ENCODE data around the gene GNMT. TPM values are rescaled to one million over a fixed set of nuclear protein-coding genes. Genes with fewer than 3 reads are reported as not detected.

GNMT gene
- 1 to 10 TPM in 1 of 2 donors, under 1 TPM in 1; 0.26 to 1.1 TPM for total RNA-seq

DNA sequence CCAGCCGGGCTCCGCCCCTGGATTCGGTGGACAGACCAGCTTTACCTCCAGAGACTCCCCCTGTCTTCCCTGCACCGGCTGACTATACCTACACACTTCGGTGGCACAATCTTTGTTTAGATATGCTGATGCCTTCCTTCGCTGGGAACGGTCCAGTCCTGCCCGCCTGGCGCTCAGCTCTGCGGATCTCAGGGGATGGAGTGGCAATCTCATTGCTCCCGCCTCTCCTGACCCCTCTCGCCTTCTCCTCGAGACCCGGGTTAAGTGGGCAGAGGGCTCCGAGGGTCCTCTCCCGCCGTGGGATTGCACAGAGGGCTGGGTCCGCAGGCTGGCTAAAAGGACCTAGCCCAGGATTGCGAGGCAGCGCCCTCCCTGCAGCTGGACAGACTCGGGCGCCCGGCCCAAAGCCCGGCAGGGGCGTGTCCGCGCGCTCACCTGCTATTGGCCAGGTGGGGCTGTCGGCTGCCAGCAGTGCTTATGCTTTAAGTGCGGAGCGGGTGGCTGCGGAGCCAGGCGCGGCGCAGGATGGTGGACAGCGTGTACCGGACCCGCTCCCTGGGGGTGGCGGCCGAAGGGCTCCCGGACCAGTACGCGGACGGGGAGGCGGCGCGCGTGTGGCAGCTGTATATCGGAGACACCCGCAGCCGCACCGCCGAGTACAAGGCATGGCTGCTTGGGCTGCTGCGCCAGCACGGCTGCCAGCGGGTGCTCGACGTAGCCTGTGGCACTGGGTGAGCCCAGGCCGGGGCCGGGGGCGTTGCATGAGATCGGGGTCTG is at the start of gene GNMT:
GNMT (plus strand) TSS at position 512 of the 777 bp plus-strand sequence; CDS start at position 526, 14 bp downstream.
- peak; percentile 65 to 76 for ATAC-seq
- peak within 1 kb of the TSS; percentile 77 for H3K4me3 Mint-ChIP-seq
- no peaks in the 10 kb centered on the region for H3K36me3 Mint-ChIP-seq
- no peak for DNase-seq (ENCODE audit: low spot score)
- peaks cover 7 to 8% of the 10 kb centered on the region in 2 donors for H3K27me3 Mint-ChIP-seq
- H3K27ac Mint-ChIP-seq, result no peak within 1 kb of the TSS
- peaks cover 9 to 11% of the 10 kb centered on the region in 2 donors for H3K4me1 Mint-ChIP-seq (ENCODE audit: low read depth in 2 of 2)
- no peaks in the 10 kb centered on the region for H3K9me3 Mint-ChIP-seq

DNA sequence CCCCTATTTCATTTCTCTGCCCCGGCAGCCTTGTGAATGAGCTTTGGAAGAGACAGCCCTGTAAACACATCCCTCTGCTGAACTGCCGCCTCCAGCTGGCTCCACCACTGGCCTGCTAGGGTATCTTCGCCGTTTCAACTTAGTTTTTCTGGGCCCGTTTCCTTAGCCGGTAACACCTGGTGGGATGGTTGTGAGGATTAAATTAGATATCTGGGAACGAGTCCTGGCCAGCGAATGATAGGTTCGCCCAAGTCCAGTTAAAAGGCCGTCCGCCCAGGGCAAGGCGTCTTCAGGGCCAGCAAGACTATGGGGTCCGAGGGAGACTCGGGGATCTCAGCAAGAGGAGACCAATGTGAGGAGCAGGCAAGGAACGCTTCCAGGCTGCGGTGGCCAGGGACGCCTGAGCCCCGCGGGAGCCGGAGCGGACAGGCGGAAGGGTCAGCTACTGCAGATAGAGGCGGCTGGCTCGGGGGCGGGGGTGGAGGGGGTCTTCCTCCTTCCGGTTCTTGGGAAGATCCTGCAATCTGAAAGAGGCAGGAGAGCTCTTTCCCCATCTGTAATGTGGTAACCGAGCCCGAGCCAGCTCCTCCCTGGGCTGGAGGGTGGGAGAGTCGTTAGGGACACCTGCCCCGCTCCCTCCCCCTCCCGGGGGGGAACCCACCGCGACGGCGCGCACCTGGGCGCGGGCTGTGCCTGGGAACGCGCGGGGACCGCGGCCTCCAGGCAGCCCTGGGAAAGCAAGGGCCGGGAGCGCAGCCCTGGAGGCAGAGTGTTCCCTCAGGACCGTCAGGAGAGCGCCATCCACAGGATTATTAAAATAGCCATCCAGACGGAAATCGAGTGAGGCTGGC is 49.2 kb upstream of the GNMT start:
- Mint-ChIP-seq H3K4me3 (no peak overlapping the region), H3K9me3 (no peaks in the 10 kb centered on the region), H3K36me3 (no peaks in the 10 kb centered on the region), H3K4me1 (ENCODE audit: low read depth in 2 of 2) (no peaks in the 10 kb centered on the region), H3K27me3 (peaks cover 0 to 7% of the 10 kb centered on the region in 2 donors), H3K27ac (no peak overlapping the region)
- DNase-seq (ENCODE audit: low spot score) (peak; percentile 44), ATAC-seq (no peak)

DNA sequence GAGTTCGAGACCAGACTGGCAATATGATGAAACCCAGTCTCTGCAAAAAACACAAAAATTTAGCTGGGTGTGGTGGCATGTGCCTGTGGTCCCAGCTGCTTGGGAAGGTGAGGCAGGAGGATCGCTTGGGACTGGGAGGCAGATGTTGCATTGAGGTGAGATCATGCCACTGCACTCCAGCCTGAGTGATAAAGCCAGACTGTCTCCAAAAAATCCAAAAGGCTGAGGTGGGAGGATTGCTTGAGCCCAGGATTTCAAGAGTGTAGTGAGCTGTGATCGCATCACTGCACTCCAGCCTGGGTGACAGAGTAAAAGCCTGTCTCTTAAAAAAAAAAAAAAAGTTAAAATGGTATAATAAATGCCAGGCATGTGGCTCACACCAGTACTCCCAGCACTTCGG is 46.0 kb upstream of the GNMT start:
- Mint-ChIP-seq H3K27me3 (peaks cover 0 to 7% of the 10 kb centered on the region in 2 donors), H3K36me3 (no peaks in the 10 kb centered on the region), H3K4me3 (no peak overlapping the region), H3K4me1 (ENCODE audit: low read depth in 2 of 2) (no peaks in the 10 kb centered on the region), H3K9me3 (no peaks in the 10 kb centered on the region), H3K27ac (no peak overlapping the region)
- ATAC-seq (no peak), DNase-seq (ENCODE audit: low spot score) (peak; percentile 40)

DNA sequence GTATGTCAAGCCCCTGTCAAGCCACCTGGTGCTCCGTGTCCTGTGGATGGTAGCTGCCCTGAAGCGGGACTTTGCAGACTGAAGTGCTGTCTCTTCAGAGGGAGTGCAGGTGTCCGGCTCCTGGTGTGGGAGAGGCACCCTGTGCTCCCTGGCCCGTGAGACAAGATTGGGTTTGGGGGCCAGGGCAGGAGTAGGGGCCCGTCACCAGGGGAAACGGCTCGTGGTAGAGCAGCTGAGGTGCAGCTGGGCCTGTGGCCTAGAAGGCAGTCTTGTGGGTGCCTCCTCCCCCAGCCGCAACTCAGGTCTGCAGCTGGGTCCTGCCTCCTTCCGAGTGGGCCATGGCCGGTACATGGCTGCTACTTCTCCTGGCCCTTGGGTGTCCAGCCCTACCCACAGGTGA is 44.8 kb upstream of the GNMT start, which contains the start of gene PTCRA:
PTCRA (plus strand) TSS at position 322 of the 400 bp plus-strand sequence; CDS start at position 339, 17 bp downstream.
- Mint-ChIP-seq H3K9me3 (no peaks in the 10 kb centered on the region), H3K27me3 (peaks cover 0 to 7% of the 10 kb centered on the region in 2 donors), H3K4me3 (no peak within 1 kb of the TSS), H3K4me1 (ENCODE audit: low read depth in 2 of 2) (no peaks in the 10 kb centered on the region), H3K36me3 (no peaks in the 10 kb centered on the region), H3K27ac (no peak within 1 kb of the TSS)
- ATAC-seq, result peak; percentile 13 to 40
- no peak for DNase-seq (ENCODE audit: low spot score)

DNA sequence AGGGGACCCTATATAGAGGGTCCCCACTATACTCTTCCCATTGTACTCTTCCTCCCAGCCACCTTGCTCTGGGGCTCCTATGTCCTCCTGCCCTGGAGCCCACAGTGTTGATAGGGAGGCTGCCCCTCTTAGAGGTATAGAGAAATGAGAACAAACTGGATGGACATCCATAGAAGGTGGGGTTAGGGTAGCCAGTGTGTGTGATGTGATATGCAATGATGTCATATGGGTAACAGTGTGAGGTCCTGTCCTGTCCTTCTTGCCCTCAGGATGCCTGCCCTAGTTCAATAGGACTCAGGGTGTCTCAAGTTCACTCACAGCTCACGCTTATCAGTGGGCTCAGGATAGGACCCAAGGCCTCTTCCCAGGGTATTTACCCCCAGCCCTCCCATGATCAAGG is 44.3 kb upstream of the GNMT start:
- H3K27ac Mint-ChIP-seq, result no peak overlapping the region
- H3K9me3 Mint-ChIP-seq, result no peaks in the 10 kb centered on the region
- no peaks in the 10 kb centered on the region for H3K4me1 Mint-ChIP-seq (ENCODE audit: low read depth in 2 of 2)
- peaks cover 0 to 4% of the 10 kb centered on the region in 2 donors for H3K27me3 Mint-ChIP-seq
- H3K4me3 Mint-ChIP-seq, result no peak overlapping the region
- no peaks in the 10 kb centered on the region for H3K36me3 Mint-ChIP-seq
- ATAC-seq (peak; percentile 17 to 32), DNase-seq (ENCODE audit: low spot score) (peak; percentile 28)

DNA sequence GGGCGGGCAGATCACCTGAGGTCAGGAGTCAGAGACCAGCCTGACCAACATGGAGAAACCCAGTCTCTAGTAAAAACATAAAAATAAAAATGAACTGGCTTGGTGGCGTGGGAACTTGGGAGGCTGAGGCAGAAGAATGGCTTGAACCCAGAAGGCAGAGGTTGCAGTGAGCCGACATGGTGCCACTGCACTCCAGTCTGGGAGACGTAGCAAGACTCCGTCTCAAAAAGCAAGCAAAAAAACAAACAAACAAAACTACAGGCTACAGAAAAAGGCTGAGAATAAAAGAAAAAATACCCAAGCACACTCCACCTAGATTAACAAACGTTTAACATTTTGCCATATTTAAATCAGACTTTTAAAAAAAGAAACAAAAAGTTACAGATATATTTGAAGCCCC is 38.8 kb upstream of the GNMT start:
- ATAC-seq (no peak), DNase-seq (ENCODE audit: low spot score) (no peak)
- peaks cover 0 to 8% of the 10 kb centered on the region in 2 donors for H3K27me3 Mint-ChIP-seq
- no peaks in the 10 kb centered on the region for H3K9me3 Mint-ChIP-seq
- no peaks in the 10 kb centered on the region for H3K36me3 Mint-ChIP-seq
- H3K4me1 Mint-ChIP-seq (ENCODE audit: low read depth in 2 of 2), result no peaks in the 10 kb centered on the region
- no peak overlapping the region for H3K27ac Mint-ChIP-seq
- no peak overlapping the region for H3K4me3 Mint-ChIP-seq

DNA sequence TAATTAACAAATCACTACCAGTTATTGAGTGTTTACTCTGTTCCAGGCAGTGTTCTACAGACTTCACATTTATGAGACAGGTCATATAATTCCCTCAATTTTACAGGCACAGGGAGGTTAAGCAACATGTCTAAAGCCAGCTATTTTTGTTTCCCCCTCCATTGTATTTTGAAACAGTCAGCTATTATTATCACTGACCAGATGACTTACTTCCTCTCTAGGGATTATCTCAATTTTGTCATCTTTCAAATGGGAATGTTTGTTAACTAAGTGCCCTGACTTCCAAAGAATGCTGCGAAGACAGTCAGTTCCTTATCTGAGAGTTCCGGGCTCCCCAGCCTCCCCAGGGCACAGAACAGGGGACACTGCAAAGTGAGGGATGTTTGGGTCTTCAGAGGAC is 36.9 kb upstream of the GNMT start:
- no peak overlapping the region for H3K27ac Mint-ChIP-seq
- H3K27me3 Mint-ChIP-seq, result peaks cover 0 to 8% of the 10 kb centered on the region in 2 donors
- DNase-seq (ENCODE audit: low spot score) (no peak), ATAC-seq (no peak)
- H3K4me1 Mint-ChIP-seq (ENCODE audit: low read depth in 2 of 2), result peaks cover 5 to 6% of the 10 kb centered on the region in 2 donors
- no peaks in the 10 kb centered on the region for H3K36me3 Mint-ChIP-seq
- no peaks in the 10 kb centered on the region for H3K9me3 Mint-ChIP-seq
- no peak overlapping the region for H3K4me3 Mint-ChIP-seq

DNA sequence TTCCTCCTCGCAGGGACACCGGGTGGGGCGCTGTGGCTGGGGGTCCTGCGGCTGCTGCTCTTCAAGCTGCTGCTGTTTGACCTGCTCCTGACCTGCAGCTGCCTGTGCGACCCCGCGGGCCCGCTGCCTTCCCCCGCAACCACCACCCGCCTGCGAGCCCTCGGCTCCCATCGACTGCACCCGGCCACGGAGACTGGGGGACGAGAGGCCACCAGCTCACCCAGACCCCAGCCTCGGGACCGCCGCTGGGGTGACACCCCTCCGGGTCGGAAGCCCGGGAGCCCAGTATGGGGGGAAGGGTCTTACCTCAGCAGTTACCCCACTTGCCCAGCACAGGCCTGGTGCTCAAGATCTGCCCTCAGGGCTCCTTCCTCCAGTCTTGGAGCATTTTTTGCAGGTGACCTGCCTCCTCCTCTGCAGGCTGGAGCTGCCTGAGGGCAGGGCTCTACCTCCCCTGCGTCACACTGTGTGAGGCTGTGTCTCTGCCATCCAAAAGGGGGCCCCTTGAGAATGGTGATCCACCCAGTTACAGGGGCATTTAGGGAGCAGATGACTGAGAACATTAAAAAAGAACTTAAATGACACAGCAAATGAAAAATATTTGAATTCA is 35.2 kb upstream of the GNMT start:
- H3K4me3 Mint-ChIP-seq, result no peak overlapping the region

DNA sequence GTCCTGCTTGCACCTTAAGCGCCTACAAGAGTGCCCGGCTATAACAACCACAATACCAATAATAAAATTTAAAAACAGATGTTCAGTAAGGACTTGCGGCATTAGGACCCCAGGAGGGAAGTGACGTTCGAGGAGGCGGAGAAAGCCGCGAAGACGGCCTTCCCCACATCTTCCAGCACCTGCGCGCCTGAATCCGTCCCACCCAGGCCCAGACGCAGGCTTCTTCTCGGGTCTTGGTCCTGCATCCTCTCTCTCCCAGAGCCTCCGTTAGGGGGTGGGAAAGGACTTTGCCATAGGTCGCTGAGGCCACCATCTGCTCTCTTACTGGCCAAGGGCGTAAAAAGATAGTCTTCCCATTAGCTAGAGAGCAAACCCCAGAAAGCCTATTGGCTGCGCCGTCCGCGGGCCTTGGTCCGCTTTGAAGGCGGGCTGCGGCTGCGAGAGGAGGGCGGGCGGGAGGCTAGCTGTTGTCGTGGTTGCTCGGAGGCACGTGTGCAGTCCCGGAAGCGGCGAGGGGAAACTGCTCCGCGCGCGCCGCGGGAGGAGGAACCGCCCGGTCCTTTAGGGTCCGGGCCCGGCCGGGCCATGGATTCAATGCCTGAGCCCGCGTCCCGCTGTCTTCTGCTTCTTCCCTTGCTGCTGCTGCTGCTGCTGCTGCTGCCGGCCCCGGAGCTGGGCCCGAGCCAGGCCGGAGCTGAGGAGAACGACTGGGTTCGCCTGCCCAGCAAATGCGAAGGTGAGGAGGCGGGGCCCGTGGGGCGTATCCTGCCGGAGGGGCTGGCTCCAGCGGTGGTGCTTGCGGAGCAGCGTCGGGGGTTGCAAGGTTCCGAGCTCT is 31.4 kb upstream of the GNMT start, which contains the start of gene CNPY3:
CNPY3 (plus strand) TSS at position 495 of the 835 bp plus-strand sequence; CDS start at position 586, 91 bp downstream.
- ATAC-seq, result peak; percentile 91 to 94
- Mint-ChIP-seq H3K4me3 (peak within 1 kb of the TSS; percentile 100), H3K4me1 (ENCODE audit: low read depth in 2 of 2) (peaks cover 42 to 43% of the 10 kb centered on the region in 2 donors), H3K36me3 (peaks cover 5% of the 10 kb centered on the region), H3K27me3 (no peaks in the 10 kb centered on the region), H3K27ac (peak within 1 kb of the TSS; percentile 94 to 98), H3K9me3 (no peaks in the 10 kb centered on the region)
- peak; percentile 95 for DNase-seq (ENCODE audit: low spot score)

More for the DNA sequence above, 35.2 kb upstream of the GNMT start:
- Mint-ChIP-seq H3K27me3 (peaks cover 0 to 8% of the 10 kb centered on the region in 2 donors), H3K9me3 (no peaks in the 10 kb centered on the region), H3K4me1 (ENCODE audit: low read depth in 2 of 2) (peaks cover 13 to 14% of the 10 kb centered on the region in 2 donors), H3K36me3 (peaks cover 4% of the 10 kb centered on the region), H3K27ac (peak overlapping the region in 1 of 2 donors; percentile 59)
- DNase-seq (ENCODE audit: low spot score), result no peak
- ATAC-seq, result no peak

DNA sequence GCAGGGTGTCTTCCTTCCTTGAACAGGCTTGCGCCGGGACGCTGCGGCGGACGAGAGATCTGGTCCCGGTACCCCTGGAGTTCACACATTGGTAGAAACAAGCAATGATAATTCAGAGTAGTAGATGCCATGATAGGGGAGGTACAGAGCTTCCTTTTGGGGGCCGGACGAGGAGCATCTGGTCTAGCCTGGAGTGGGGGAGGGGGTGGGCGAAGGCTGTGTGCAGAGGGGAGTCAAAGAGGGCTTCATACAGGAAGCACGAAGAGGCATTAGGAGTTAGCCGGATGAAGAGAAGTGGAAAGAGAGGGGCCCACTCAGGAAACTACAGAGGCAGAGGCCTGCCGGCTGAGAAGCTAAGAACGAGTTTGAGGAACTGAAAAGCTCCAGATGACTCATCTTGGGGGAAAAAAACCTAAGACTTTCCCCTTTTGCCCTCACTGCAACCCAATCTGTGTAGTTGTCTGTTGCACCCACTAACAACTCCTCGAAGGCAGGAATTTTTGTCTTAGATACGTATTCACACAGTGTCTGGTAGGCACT is 30.7 kb upstream of the GNMT start:
- H3K9me3 Mint-ChIP-seq, result no peaks in the 10 kb centered on the region
- H3K27ac Mint-ChIP-seq, result peak overlapping the region; percentile 94 to 98
- DNase-seq (ENCODE audit: low spot score) (peak; percentile 82), ATAC-seq (peak; percentile 53 to 62)
- H3K27me3 Mint-ChIP-seq, result no peaks in the 10 kb centered on the region
- peaks cover 42 to 43% of the 10 kb centered on the region in 2 donors for H3K4me1 Mint-ChIP-seq (ENCODE audit: low read depth in 2 of 2)
- H3K4me3 Mint-ChIP-seq, result peak overlapping the region; percentile 100
- H3K36me3 Mint-ChIP-seq, result peaks cover 5% of the 10 kb centered on the region

DNA sequence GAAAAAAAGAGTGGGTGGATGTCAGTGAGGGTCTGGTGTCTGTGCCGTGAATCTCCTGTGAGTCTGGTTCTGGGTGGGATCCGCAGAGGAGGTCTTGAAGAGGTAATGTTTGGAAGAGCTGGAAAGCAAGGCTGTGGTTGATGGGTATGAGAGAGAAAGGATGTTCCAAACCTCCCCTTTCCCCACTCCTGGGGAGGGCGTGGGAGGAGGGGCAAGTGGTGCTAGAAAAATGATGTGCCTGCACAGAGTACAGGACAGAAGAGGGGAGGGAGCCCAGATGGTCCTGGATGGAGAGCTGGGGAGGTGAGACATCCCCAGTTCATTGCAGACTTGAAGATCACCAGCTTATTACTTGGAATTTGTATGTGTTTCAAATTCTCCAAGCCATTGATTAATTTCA is 28.1 kb upstream of the GNMT start:
- Mint-ChIP-seq H3K4me3 (peak overlapping the region; percentile 76), H3K27ac (peak overlapping the region; percentile 94 to 98), H3K36me3 (peaks cover 9% of the 10 kb centered on the region), H3K27me3 (no peaks in the 10 kb centered on the region), H3K9me3 (no peaks in the 10 kb centered on the region), H3K4me1 (ENCODE audit: low read depth in 2 of 2) (peaks cover 42 to 52% of the 10 kb centered on the region in 2 donors)
- DNase-seq (ENCODE audit: low spot score) (no peak), ATAC-seq (no peak)

DNA sequence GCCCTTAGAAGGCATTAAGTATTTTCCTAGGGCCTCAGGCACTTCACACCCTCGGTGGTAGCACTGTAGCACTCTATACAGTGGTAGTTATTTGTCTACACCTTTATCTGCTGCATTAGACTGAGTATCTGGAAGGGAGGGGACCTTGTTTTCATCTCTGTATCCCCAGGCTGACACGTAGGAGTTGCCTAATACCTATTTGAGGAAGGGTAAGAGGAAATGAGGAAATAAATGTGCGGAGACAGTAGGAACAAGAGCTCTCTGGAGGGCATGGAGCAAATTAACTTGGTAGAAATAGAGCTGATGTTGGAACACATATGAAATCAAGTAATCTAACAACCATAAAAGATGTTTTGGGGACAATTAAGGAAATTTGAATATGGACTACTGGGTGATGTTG is 27.3 kb upstream of the GNMT start:
- ATAC-seq, result no peak
- Mint-ChIP-seq H3K27ac (peak overlapping the region; percentile 94 to 98), H3K4me1 (ENCODE audit: low read depth in 2 of 2) (peaks cover 41 to 57% of the 10 kb centered on the region in 2 donors), H3K4me3 (peak overlapping the region; percentile 76), H3K27me3 (no peaks in the 10 kb centered on the region), H3K9me3 (no peaks in the 10 kb centered on the region), H3K36me3 (peaks cover 14% of the 10 kb centered on the region)
- DNase-seq (ENCODE audit: low spot score), result no peak
